Caki2 (cell line): ENCODE measurements around the gene APOL3. TPM values are rescaled to one million over a fixed set of nuclear protein-coding genes. Genes with fewer than 3 reads are reported as not detected.
"Not testable (repeated sequence)": the region's sequence is repeated elsewhere in the genome, so short reads cannot be mapped to it uniquely, and the experiment has no call there.

Experiments
- DNase-seq: peaks from one replicate; pipeline ENCODE4 v3.0.0-alpha.2; 2015; ENCODE audit warnings: low read depth
- in situ Hi-C: cut with HindIII; loops from 2 replicates; pipeline ENCODE4 v1.10.0; 2016; ENCODE audit warnings: low sequenced_read_pairs, low pct_unique_long_range_greater_than_20kb, mixed read lengths
- total RNA-seq: library from RNA; depleted of rRNA; stranded (reverse); fragments of >200 nt; shearing (Covaris generic); gene quantifications from 2 replicates; pipeline ENCODE4 v1.2.3, GENCODE V29; 2014; ENCODE audit warnings: low replicate concordance; rRNA removed

The APOL3 gene
- total RNA-seq, 1 experiment from 2014 or later, result 2.3 TPM

GRCh38 chr22:36090772-36091171 lies 69.8 kb downstream of the APOL3 start:
- in situ Hi-C loops, DNase-seq: not testable (repeated sequence)

Other genes with a start within 250 kb of the APOL3 start
- 40.4 and 61.5 TPM in 2 replicates for gene RBFOX2, start 131.9 kb downstream of the APOL3 start, total RNA-seq
- not detected in 2 replicates for gene APOL4, start 41.1 kb upstream of the APOL3 start, total RNA-seq
- 52.4 and 68.0 TPM in 2 replicates for gene APOL2, start 78.8 kb upstream of the APOL3 start, total RNA-seq
- 27.0 and 28.7 TPM in 2 replicates for gene APOL1, start 92.4 kb upstream of the APOL3 start, total RNA-seq
- 412 and 414 TPM in 2 replicates for gene MYH9, start 227.2 kb upstream of the APOL3 start, total RNA-seq